GM18519 (cell line): ENCODE data around the gene C6orf163.

Experiments
- ATAC-seq: cut with Tn5 transposase; IDR thresholded peaks from one replicate; pipeline ENCODE4 v1.9.1; 2021; ENCODE audit warnings: mild to moderate bottlenecking, moderate library complexity; ENCODE audit not compliant: unreplicated experiment, low FRiP score

The C6orf163 gene

GRCh38 chr6:87407901-87408720 is 63.5 kb downstream of the C6orf163 start, which contains the start of gene CFAP206:
Gene CFAP206, plus strand, starts transcription at chr6:87407972. Its CDS starts 1,868 bp downstream, at chr6:87409840.
- peak; percentile 61 for ATAC-seq

GRCh38 chr6:87408721-87409155 is 64.1 kb downstream of the C6orf163 start:
- peak; percentile 9 for ATAC-seq
